ENCODE measurements around the gene ARHGAP24. TPM values are rescaled to one million over a fixed set of nuclear protein-coding genes. Genes with fewer than 3 reads are reported as not detected.

The ARHGAP24 gene
- total and polyA plus RNA-seq, 4 donors, result 16.1 to 40.5 (median 24.4) TPM

DNA sequence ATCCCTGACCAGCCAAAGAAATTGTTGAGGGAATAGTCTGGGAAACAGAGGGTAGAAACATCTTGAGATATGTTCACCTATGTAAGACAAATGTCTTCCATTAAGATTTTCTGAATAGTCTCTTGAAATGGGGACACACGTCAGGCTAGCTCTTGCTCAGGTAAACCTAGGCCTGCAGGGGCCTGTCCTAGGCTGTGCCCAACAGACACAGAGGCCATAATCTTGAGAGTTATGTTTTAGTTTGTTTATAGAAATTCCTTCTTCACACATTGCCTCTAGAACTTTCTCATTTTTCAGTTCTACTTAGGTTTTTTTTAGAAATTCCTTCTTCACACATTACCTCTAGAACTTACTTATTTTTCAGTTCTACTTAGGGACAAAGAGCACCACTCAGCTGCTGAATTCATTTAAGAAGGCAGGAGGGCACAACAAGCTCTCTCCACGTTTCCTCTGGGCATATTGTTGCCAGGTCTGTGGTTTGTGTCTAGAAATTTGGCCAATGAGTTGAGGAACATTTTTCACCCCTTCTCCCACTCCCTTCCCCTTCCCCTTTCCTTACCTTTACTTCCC, 94.9 kb downstream of the ARHGAP24 start:
- Histone ChIP-seq H3K27me3 (ENCODE audit: control insufficient read depth, insufficient read depth, low read length) (no peaks in the 10 kb centered on the region), H3K4me3 (ENCODE audit: low read depth, low read length) (no peak overlapping the region), H3K4me1 (ENCODE audit: control insufficient read depth, insufficient read depth, low read length) (no peaks in the 10 kb centered on the region), H3K27ac (ENCODE audit: low read depth, low read length) (no peak overlapping the region), H3K36me3 (ENCODE audit: control insufficient read depth, insufficient read depth, low read length) (no peaks in the 10 kb centered on the region), H3K9me3 (ENCODE audit: control insufficient read depth, insufficient read depth, low read length) (no peaks in the 10 kb centered on the region)
- 100% methylated on average over 1 of the region's 2 CpGs for WGBS (ENCODE audit: insufficient coverage)
- DNase-seq (ENCODE audit: low read depth in 4 of 6, low spot score in 6 of 6), result no peak

DNA sequence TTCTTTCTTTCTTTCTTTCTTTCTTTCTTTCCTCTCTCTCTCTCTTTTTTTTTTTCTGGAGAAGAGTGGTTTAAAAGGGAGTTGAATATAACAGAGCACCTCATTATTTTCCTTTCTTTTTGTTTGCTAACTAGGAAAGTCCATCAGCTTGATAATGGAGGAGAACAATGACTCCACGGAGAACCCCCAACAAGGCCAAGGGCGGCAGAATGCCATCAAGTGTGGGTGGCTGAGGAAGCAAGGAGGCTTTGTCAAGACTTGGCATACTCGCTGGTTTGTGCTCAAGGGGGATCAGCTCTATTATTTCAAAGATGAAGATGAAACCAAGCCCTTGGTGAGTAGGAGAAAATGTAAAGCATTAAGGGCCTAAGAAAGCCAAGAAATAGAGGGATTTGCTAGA, 95.4 kb downstream of the ARHGAP24 start:
- H3K4me3 ChIP-seq (ENCODE audit: low read depth, low read length), result no peak overlapping the region
- H3K27ac ChIP-seq (ENCODE audit: low read depth, low read length), result no peak overlapping the region
- no peaks in the 10 kb centered on the region for H3K9me3 ChIP-seq (ENCODE audit: control insufficient read depth, insufficient read depth, low read length)
- no peaks in the 10 kb centered on the region for H3K36me3 ChIP-seq (ENCODE audit: control insufficient read depth, insufficient read depth, low read length)
- 60% methylated on average over 3 of the region's 3 CpGs for WGBS (ENCODE audit: insufficient coverage)
- H3K27me3 ChIP-seq (ENCODE audit: control insufficient read depth, insufficient read depth, low read length), result no peaks in the 10 kb centered on the region
- no peak for DNase-seq (ENCODE audit: low read depth in 4 of 6, low spot score in 6 of 6)
- H3K4me1 ChIP-seq (ENCODE audit: control insufficient read depth, insufficient read depth, low read length), result no peaks in the 10 kb centered on the region

DNA sequence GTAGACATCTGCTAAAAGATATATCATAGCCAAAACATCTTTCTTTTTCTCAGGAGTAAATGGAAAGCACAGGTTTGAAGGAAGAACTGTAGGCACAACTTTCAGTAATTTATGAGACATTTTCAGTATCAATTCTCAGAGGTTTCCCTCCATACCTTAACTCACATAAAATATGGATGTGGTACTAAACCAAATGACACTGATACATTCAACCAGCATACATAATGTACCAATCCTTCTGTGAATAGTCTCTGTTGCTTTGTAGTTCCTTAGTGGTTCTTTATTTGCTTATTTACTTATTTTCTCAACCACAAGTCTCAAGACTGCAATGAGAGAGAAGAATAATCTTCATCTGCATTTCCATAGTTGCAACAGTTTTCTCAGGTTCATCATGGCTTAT, 96.1 kb downstream of the ARHGAP24 start:
- H3K9me3 ChIP-seq (ENCODE audit: control insufficient read depth, insufficient read depth, low read length), result no peaks in the 10 kb centered on the region

DNA sequence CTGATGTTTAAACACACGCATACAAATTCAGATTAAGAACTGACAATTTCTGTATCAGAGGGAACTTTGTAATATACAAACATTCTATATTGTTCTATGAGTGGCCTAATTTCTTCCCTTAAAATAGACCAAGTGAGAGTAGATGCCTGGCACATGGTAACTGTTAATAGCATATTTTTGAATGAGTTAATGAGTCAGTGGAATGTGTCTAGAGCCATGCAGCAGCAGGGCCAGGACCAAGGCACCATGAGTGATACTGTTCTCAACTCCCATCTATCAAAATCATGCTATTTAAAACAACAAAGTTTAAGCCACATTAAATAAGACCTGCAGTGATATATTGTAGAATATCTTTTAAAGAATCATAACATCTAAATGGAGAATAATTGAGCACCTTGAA, 98.3 kb downstream of the ARHGAP24 start:
- H3K27ac ChIP-seq (ENCODE audit: low read depth, low read length), result no peak overlapping the region
- H3K4me3 ChIP-seq (ENCODE audit: low read depth, low read length), result no peak overlapping the region
- H3K4me1 ChIP-seq (ENCODE audit: control insufficient read depth, insufficient read depth, low read length), result no peaks in the 10 kb centered on the region
- WGBS (ENCODE audit: insufficient coverage), result no CpG with 5 or more reads among the region's 1 CpG
- no peaks in the 10 kb centered on the region for H3K9me3 ChIP-seq (ENCODE audit: control insufficient read depth, insufficient read depth, low read length)
- DNase-seq (ENCODE audit: low read depth in 4 of 6, low spot score in 6 of 6), result no peak
- H3K36me3 ChIP-seq (ENCODE audit: control insufficient read depth, insufficient read depth, low read length), result no peaks in the 10 kb centered on the region
- no peaks in the 10 kb centered on the region for H3K27me3 ChIP-seq (ENCODE audit: control insufficient read depth, insufficient read depth, low read length)

More for the DNA sequence above, 96.1 kb downstream of the ARHGAP24 start:
- no peaks in the 10 kb centered on the region for H3K36me3 ChIP-seq (ENCODE audit: control insufficient read depth, insufficient read depth, low read length)
- H3K4me1 ChIP-seq (ENCODE audit: control insufficient read depth, insufficient read depth, low read length), result no peaks in the 10 kb centered on the region
- no peak overlapping the region for H3K4me3 ChIP-seq (ENCODE audit: low read depth, low read length)
- no peak for DNase-seq (ENCODE audit: low read depth in 4 of 6, low spot score in 6 of 6)
- no peaks in the 10 kb centered on the region for H3K27me3 ChIP-seq (ENCODE audit: control insufficient read depth, insufficient read depth, low read length)
- H3K27ac ChIP-seq (ENCODE audit: low read depth, low read length), result no peak overlapping the region

DNA sequence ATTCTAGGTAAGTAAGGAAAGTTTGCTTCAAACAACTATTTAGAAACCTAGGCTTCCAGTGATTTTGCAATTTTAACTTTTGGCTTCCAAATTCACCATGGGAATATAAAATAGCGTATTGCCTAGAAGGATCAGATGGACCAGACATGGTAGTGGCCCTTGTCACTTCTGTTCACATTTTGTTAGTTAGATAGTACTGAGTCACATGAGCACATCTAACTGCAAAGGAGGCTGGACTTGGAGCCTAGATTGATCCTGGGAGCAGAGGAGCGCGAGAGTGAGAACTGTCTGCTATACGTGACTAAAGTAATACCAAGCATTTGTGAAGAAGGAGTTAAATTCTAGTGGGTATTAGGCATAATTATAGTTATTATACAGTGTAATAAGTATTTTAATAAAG, 102.4 kb downstream of the ARHGAP24 start:
- H3K9me3 ChIP-seq (ENCODE audit: control insufficient read depth, insufficient read depth, low read length), result no peaks in the 10 kb centered on the region
- H3K27me3 ChIP-seq (ENCODE audit: control insufficient read depth, insufficient read depth, low read length), result no peaks in the 10 kb centered on the region
- H3K4me3 ChIP-seq (ENCODE audit: low read depth, low read length), result no peak overlapping the region
- 100% methylated on average over 1 of the region's 4 CpGs for WGBS (ENCODE audit: insufficient coverage)
- H3K4me1 ChIP-seq (ENCODE audit: control insufficient read depth, insufficient read depth, low read length), result no peaks in the 10 kb centered on the region
- DNase-seq (ENCODE audit: low read depth in 4 of 6, low spot score in 6 of 6), result no peak
- H3K27ac ChIP-seq (ENCODE audit: low read depth, low read length), result no peak overlapping the region
- H3K36me3 ChIP-seq (ENCODE audit: control insufficient read depth, insufficient read depth, low read length), result no peaks in the 10 kb centered on the region

DNA sequence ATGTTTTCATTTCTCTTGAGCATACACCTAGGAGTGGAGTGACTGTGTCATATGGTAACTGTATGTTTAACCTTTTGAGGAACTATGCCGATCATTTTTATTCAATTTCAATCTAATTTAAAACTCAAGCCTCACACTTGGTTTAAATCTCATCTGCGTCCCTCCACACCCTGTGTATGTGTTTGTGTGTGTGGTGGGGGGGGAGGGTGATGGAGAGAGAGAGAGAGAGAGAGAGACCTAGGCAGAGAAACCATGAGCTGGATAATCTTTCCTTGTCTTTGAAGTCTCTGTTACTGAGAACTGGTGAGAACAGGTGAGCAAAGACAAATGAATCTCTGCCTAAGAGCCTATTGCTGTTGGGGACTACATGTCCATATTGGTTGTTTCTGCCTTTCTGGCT, 105.0 kb downstream of the ARHGAP24 start:
- DNase-seq (ENCODE audit: low read depth in 4 of 6, low spot score in 6 of 6), result no peak
- Histone ChIP-seq H3K36me3 (ENCODE audit: control insufficient read depth, insufficient read depth, low read length) (no peaks in the 10 kb centered on the region), H3K4me3 (ENCODE audit: low read depth, low read length) (no peak overlapping the region), H3K27me3 (ENCODE audit: control insufficient read depth, insufficient read depth, low read length) (no peaks in the 10 kb centered on the region), H3K27ac (ENCODE audit: low read depth, low read length) (no peak overlapping the region), H3K4me1 (ENCODE audit: control insufficient read depth, insufficient read depth, low read length) (no peaks in the 10 kb centered on the region), H3K9me3 (ENCODE audit: control insufficient read depth, insufficient read depth, low read length) (no peaks in the 10 kb centered on the region)
- no CpG with 5 or more reads among the region's 2 CpGs for WGBS (ENCODE audit: insufficient coverage)

DNA sequence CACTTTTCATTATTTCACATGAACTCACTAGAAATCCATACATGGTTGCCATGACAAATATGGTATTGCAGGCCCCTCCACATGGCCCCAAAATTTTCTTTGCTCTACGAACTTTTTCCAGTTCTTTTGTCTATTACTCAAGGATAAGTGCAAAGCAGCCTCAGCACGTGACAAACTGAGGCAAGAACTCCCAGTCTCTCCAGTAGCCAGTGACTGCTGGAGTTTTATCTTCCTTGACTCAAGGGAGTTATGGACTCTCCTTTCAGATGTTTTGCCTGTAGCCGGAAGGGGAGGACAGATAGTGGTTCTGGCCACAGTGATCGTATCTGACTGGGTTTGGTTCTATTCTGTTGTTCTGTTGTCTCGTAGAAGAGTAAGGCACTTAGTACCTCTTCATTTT, 105.5 kb downstream of the ARHGAP24 start:
- WGBS (ENCODE audit: insufficient coverage), result 69% methylated on average over 2 of the region's 5 CpGs
- H3K36me3 ChIP-seq (ENCODE audit: control insufficient read depth, insufficient read depth, low read length), result no peaks in the 10 kb centered on the region
- no peak for DNase-seq (ENCODE audit: low read depth in 4 of 6, low spot score in 6 of 6)
- no peaks in the 10 kb centered on the region for H3K4me1 ChIP-seq (ENCODE audit: control insufficient read depth, insufficient read depth, low read length)
- H3K4me3 ChIP-seq (ENCODE audit: low read depth, low read length), result no peak overlapping the region
- H3K27ac ChIP-seq (ENCODE audit: low read depth, low read length), result no peak overlapping the region
- no peaks in the 10 kb centered on the region for H3K27me3 ChIP-seq (ENCODE audit: control insufficient read depth, insufficient read depth, low read length)
- H3K9me3 ChIP-seq (ENCODE audit: control insufficient read depth, insufficient read depth, low read length), result no peaks in the 10 kb centered on the region

DNA sequence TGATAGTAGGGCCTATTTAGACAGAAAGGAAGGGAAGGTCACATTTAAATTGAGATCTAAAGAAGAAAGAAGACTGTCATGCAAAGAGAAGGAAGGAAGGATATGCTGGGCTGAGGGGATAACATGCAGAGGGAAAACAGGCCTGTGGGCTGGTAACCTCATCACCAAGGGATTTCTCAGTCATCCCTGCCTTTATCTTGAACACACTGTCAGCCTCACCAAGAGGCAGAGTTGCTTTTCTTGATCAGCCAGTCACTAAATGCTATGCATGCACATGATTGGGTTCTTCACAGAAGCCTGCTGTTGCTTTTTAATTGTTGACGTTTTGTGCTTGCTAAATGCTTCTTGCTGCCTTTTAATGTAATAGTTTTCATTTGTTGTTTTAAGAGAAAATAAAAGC, 113.0 kb downstream of the ARHGAP24 start:
- H3K27ac ChIP-seq (ENCODE audit: low read depth, low read length), result no peak overlapping the region
- DNase-seq (ENCODE audit: low read depth in 4 of 6, low spot score in 6 of 6), result no peak
- whole genome bisulfite sequencing (ENCODE audit: insufficient coverage), result no CpG with 5 or more reads among the region's 1 CpG
- no peaks in the 10 kb centered on the region for H3K4me1 ChIP-seq (ENCODE audit: control insufficient read depth, insufficient read depth, low read length)
- no peak overlapping the region for H3K4me3 ChIP-seq (ENCODE audit: low read depth, low read length)
- no peaks in the 10 kb centered on the region for H3K36me3 ChIP-seq (ENCODE audit: control insufficient read depth, insufficient read depth, low read length)
- no peaks in the 10 kb centered on the region for H3K9me3 ChIP-seq (ENCODE audit: control insufficient read depth, insufficient read depth, low read length)
- H3K27me3 ChIP-seq (ENCODE audit: control insufficient read depth, insufficient read depth, low read length), result no peaks in the 10 kb centered on the region

DNA sequence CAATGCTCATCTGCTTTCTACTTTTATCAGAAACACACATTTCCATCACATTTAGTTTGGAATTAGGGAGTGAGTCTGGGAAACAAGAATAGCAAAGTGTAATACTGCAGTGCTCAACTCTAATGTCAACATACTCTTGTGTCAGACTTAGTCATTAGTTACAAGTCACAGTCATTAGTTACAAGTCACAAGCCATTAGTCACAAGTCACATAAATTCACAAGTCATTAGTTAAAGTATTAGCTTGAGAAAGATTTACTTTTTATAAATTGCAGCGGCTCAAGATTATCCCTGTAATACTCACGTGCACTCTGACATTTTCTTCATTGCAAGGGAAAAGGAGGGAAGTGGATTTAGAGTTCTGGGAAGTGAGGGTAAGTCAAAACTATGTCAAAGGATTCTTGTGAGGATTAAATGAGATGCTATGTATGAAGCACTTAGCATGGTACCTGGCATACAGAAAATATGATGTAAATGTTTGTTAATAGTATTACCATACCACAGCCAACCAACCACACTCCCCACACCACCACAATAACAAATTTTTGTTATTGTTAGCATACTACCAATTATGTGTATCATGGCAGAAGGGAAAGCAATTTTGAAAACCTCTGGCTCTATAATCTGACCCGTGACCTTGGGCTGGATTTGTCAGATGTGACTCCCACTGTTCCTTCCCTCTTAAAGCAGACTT, 116.6 kb downstream of the ARHGAP24 start:
- Histone ChIP-seq H3K27me3 (ENCODE audit: control insufficient read depth, insufficient read depth, low read length) (no peaks in the 10 kb centered on the region), H3K4me1 (ENCODE audit: control insufficient read depth, insufficient read depth, low read length) (no peaks in the 10 kb centered on the region), H3K36me3 (ENCODE audit: control insufficient read depth, insufficient read depth, low read length) (no peaks in the 10 kb centered on the region), H3K9me3 (ENCODE audit: control insufficient read depth, insufficient read depth, low read length) (no peaks in the 10 kb centered on the region), H3K27ac (ENCODE audit: low read depth, low read length) (no peak overlapping the region), H3K4me3 (ENCODE audit: low read depth, low read length) (no peak overlapping the region)
- no peak for DNase-seq (ENCODE audit: low read depth in 4 of 6, low spot score in 6 of 6)
- no CpG with 5 or more reads among the region's 3 CpGs for WGBS (ENCODE audit: insufficient coverage)

DNA sequence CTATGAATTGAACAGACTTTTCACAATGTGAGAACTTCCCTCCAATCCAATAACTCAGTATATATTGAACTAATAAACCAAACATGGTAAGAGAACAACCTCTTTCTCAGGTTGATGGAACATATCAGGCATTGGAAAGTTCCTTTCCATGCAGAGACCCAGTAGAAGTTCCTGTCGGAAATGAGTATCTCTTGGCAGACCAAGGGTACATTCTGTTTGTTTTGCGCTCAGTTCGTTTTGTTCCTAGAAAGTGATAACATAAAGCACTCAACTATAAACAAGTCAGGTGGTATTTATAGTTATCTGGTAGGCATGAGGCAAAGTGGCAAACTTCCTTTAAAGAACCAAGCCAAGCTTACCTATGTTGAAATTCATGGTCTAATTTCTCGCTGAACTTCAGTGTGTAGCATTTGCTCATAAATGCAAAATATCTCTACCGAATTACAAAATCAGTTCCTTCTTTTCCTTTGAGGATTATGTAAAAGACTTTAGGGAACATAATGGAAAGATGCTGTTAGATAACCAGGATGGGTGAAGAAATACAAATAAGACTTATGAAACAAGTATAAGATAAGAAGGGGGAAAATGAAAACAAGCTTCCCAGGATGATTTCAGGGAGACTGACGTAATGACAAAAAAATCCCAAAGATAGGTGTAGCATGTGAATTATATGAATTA, 120.3 kb downstream of the ARHGAP24 start:
- Histone ChIP-seq H3K27me3 (ENCODE audit: control insufficient read depth, insufficient read depth, low read length) (no peaks in the 10 kb centered on the region), H3K4me1 (ENCODE audit: control insufficient read depth, insufficient read depth, low read length) (no peaks in the 10 kb centered on the region), H3K36me3 (ENCODE audit: control insufficient read depth, insufficient read depth, low read length) (no peaks in the 10 kb centered on the region), H3K27ac (ENCODE audit: low read depth, low read length) (no peak overlapping the region), H3K4me3 (ENCODE audit: low read depth, low read length) (no peak overlapping the region), H3K9me3 (ENCODE audit: control insufficient read depth, insufficient read depth, low read length) (no peaks in the 10 kb centered on the region)
- DNase-seq (ENCODE audit: low read depth in 4 of 6, low spot score in 6 of 6), result no peak
- no CpG with 5 or more reads among the region's 6 CpGs for WGBS (ENCODE audit: insufficient coverage)
